Keratinocyte (primary cell): ENCODE results near the gene B3GAT1. TPM values are rescaled to one million over a fixed set of nuclear protein-coding genes. Genes with fewer than 3 reads are reported as not detected.

Experiments
- DNase-seq: peaks from one replicate; pipeline ENCODE4 v3.0.0-alpha.2; 2011; ENCODE audit warnings: low read depth, missing footprints, low spot score
- FAIRE-seq: peaks from 2 replicates; lab custom pipeline; 2011; peaks lifted over from hg19 to GRCh38; lab: Jason Lieb, UNC
- H2AFZ ChIP-seq: 2 replicates; pipeline ENCODE4 v1.6.0; 2012; ENCODE audit warnings: low read length, control low read depth, inconsistent platforms; ENCODE audit not compliant: control insufficient read depth
- H3K27ac ChIP-seq: 2 replicates; pipeline ENCODE4 v1.5.1; 2011; ENCODE audit warnings: low read length; ENCODE audit not compliant: control insufficient read depth, insufficient read depth
- H3K27me3 ChIP-seq: 3 replicates; pipeline ENCODE4 v1.6.0; 2011; ENCODE audit warnings: low read length; ENCODE audit not compliant: control insufficient read depth, insufficient read depth; ENCODE audit errors: extremely low read depth
- H3K36me3 ChIP-seq, 2 experiments: 2 replicates in 1 of 2; 3 replicates in 1 of 2; pipeline ENCODE4 v1.5.1; 2011; ENCODE audit warnings: low read length in 2 of 2, mild to moderate bottlenecking in 1 of 2; ENCODE audit not compliant: control insufficient read depth in 2 of 2, insufficient read depth in 2 of 2; ENCODE audit errors: extremely low read depth in 1 of 2
- H3K4me1 ChIP-seq: 3 replicates; pipeline ENCODE4 v1.5.1; 2011; ENCODE audit warnings: low read length; ENCODE audit not compliant: control insufficient read depth, insufficient read depth; ENCODE audit errors: extremely low read depth
- H3K4me2 ChIP-seq: 3 replicates; pipeline ENCODE4 v1.6.0; 2011; ENCODE audit warnings: low read depth, low read length; ENCODE audit not compliant: control insufficient read depth, insufficient read depth; ENCODE audit errors: extremely low read depth
- H3K4me3 ChIP-seq, 3 experiments: fragments of 200-600 bp in 1 of 3; sonication (generic) in 1 of 3; 2 replicates in 2 of 3; 3 replicates in 1 of 3; pipeline ENCODE4 v1.5.1; 2011 to 2016; ENCODE audit warnings: low read length in 3 of 3, mild to moderate bottlenecking in 3 of 3, control low read depth in 2 of 3, inconsistent platforms in 1 of 3, low read depth in 1 of 3, mixed read lengths in 1 of 3, mixed run types in 1 of 3, moderate library complexity in 1 of 3; ENCODE audit not compliant: control insufficient read depth in 2 of 3, insufficient read depth in 2 of 3; ENCODE audit errors: extremely low read depth in 1 of 3
- H3K79me2 ChIP-seq: 2 replicates; pipeline ENCODE4 v1.6.0; 2012; ENCODE audit warnings: low read length; ENCODE audit not compliant: control insufficient read depth, insufficient read depth
- H3K9ac ChIP-seq: 3 replicates; pipeline ENCODE4 v1.6.0; 2011; ENCODE audit warnings: low read length; ENCODE audit not compliant: control insufficient read depth, insufficient read depth; ENCODE audit errors: extremely low read depth
- H3K9me1 ChIP-seq: 3 replicates; pipeline ENCODE4 v1.6.0; 2011; ENCODE audit warnings: low read length; ENCODE audit not compliant: control insufficient read depth, insufficient read depth; ENCODE audit errors: extremely low read depth
- H3K9me3 ChIP-seq: 2 replicates; pipeline ENCODE4 v1.5.1; 2012; ENCODE audit warnings: low read depth, low read length; ENCODE audit not compliant: control insufficient read depth
- H4K20me1 ChIP-seq: 3 replicates; pipeline ENCODE4 v1.6.0; 2011; ENCODE audit warnings: low read length; ENCODE audit not compliant: control insufficient read depth, insufficient read depth; ENCODE audit errors: extremely low read depth
- CTCF ChIP-seq, 3 experiments: IDR thresholded peaks in 1 of 3; conservative IDR thresholded peaks in 1 of 3; optimal IDR thresholded peaks in 1 of 3; 2 replicates in 2 of 3; 3 replicates in 1 of 3; pipeline versions ENCODE3 to v1.5.1; 2011; ENCODE audit warnings: low read length in 3 of 3, mild to moderate bottlenecking in 3 of 3, moderate library complexity in 2 of 3, control low read depth in 1 of 3, inconsistent platforms in 1 of 3; ENCODE audit not compliant: insufficient read depth in 2 of 3; ENCODE audit errors: extremely low read depth in 1 of 3
- EZH2 ChIP-seq: IDR thresholded peaks from one replicate; pipeline ENCODE4 v1.6.1; 2012; ENCODE audit warnings: inconsistent platforms, mild to moderate bottlenecking, low read length, moderate library complexity
- dilution Hi-C: fragments of 300-500 bp; cut with MboI; formaldehyde crosslinking; loops from one replicate; pipeline ENCODE4 v1.7.0; 2020; ENCODE audit warnings: low sequenced_read_pairs; ENCODE audit not compliant: extremely low pct_ligation_motif_present
- polyA plus RNA-seq, 5 experiments: library from polyadenylated mRNA; depleted of rRNA in 3 of 5; stranded (reverse) in 3 of 5; stranded (forward) in 1 of 5; unstranded in 1 of 5; fragments of >200 nt; gene quantifications; 1 replicate in 1 of 5; 2 replicates in 3 of 5; 3 replicates in 1 of 5; pipeline versions ENCODE4 v1.2.1 to v1.2.3, GENCODE V29; 2011 to 2012; ENCODE audit warnings: missing spikeins in 2 of 5, low read depth in 1 of 5, low replicate concordance in 1 of 5

Gene B3GAT1
- polyA plus RNA-seq, 1 donor (not counting 4 experiments of a cell fraction or from before 2014, with no cell fraction given), result 0.04 TPM

- dilution Hi-C loops, result no loop called here
- H3K4me1 ChIP-seq, result peaks cover 9% of the 10 kb centered on the region
- H3K27me3 ChIP-seq, result peaks cover 40% of the 10 kb centered on the region
- TF ChIP-seq CTCF (optimal IDR thresholded peaks at IDR 0.05 in 1 of 3, IDR thresholded peaks at IDR 0.05 in 1 of 3, conservative IDR thresholded peaks at IDR 0.05 in 1 of 3; ENCODE audit: extremely low read depth in 1 of 3, insufficient read depth in 2 of 3, low read length in 3 of 3), result no peak
- TF ChIP-seq EZH2, result no peak
- no peaks in the 10 kb centered on the region for H3K79me2 ChIP-seq
- H3K4me3 ChIP-seq, result no peak overlapping the region
- no peaks in the 10 kb centered on the region for H4K20me1 ChIP-seq
- FAIRE-seq (no peak), DNase-seq (no peak)
- H3K9me1 ChIP-seq, result no peaks in the 10 kb centered on the region
- H3K9ac ChIP-seq, result no peak overlapping the region
- no peak overlapping the region for H3K4me2 ChIP-seq
- H2AFZ ChIP-seq, result no peak overlapping the region
- H3K36me3 ChIP-seq, result no peaks in the 10 kb centered on the region
- H3K9me3 ChIP-seq, result no peaks in the 10 kb centered on the region
- no peak overlapping the region for H3K27ac ChIP-seq
These were observed 4.1 kb downstream of the B3GAT1 start for GRCh38 chr11:134407923-134408322.

- dilution Hi-C loops, result no loop called here
- Histone ChIP-seq H4K20me1 (no peaks in the 10 kb centered on the region), H3K4me2 (peak overlapping the region; percentile 10), H3K4me1 (peaks cover 9% of the 10 kb centered on the region), H3K9ac (no peak overlapping the region), H3K4me3 (no peak overlapping the region), H3K9me3 (no peaks in the 10 kb centered on the region), H3K9me1 (no peaks in the 10 kb centered on the region), H3K27me3 (peaks cover 36% of the 10 kb centered on the region), H3K79me2 (no peaks in the 10 kb centered on the region), H3K27ac (no peak overlapping the region), H3K36me3 (no peaks in the 10 kb centered on the region), H2AFZ (peak overlapping the region; percentile 15)
- no peak for FAIRE-seq
- no peak for DNase-seq
- TF ChIP-seq CTCF (optimal IDR thresholded peaks at IDR 0.05 in 1 of 3, IDR thresholded peaks at IDR 0.05 in 1 of 3, conservative IDR thresholded peaks at IDR 0.05 in 1 of 3; ENCODE audit: extremely low read depth in 1 of 3, insufficient read depth in 2 of 3, low read length in 3 of 3) (no peak), EZH2 (no peak)
These were observed 4.7 kb downstream of the B3GAT1 start for GRCh38 chr11:134407321-134407828.
